Measurements from ENCODE around the gene MATK.

Gene MATK

GRCh38 chr19:3814648-3815047, 28.5 kb upstream of the MATK start:
- DNase-seq, result no peak

- DNase-seq, result no peak
Measured at GRCh38 chr19:3813473-3814392, 27.6 kb upstream of the MATK start.

GRCh38 chr19:3810708-3811355, 24.7 kb upstream of the MATK start:
- peak in 2 of 4 experiments; percentile 38 to 46 for DNase-seq

GRCh38 chr19:3809881-3810707, 23.9 kb upstream of the MATK start:
- peak in 1 of 4 experiments; percentile 20 for DNase-seq

- DNase-seq, result no peak
Measured at GRCh38 chr19:3808420-3809143, 22.4 kb upstream of the MATK start.

DNA sequence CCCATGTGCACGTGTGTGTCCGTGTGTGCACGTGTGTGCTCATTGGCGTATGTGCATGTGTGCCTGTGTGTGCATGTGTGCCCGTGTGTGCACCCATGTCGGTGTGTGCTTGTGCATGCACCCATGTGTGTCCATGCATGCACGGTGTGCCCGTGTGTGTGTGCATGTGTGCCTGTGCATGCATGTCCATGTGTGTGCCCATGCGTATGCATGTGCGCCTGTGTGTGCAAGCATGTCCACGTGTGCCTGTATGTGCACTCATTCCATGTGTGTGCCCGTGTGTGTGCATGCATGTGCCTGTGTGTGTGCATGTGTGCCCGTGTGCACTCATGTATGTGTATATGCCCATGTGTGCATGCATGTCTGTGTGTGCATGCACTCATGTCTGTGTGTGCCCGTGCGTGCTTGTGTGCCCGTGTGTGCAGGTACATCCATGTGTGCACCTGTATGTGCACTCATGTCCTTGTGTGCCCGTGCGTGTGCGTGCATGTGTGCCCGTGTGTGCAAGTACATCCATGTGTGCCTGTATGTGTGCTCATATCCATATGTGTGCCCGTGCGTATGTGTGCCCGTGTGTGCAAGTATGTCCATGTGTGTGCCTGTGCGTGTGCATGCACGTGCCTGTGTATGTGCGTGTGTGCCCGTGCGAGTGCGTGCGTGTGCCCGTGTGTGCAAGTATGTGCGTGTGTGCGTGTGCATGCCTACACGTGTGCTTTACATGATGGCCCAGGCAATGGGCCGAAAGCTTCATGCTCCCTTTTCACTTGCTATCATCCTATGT, 21.6 kb upstream of the MATK start:
- no peak for DNase-seq

- DNase-seq, result no peak
Measured at GRCh38 chr19:3807131-3807480, 20.9 kb upstream of the MATK start.

DNA sequence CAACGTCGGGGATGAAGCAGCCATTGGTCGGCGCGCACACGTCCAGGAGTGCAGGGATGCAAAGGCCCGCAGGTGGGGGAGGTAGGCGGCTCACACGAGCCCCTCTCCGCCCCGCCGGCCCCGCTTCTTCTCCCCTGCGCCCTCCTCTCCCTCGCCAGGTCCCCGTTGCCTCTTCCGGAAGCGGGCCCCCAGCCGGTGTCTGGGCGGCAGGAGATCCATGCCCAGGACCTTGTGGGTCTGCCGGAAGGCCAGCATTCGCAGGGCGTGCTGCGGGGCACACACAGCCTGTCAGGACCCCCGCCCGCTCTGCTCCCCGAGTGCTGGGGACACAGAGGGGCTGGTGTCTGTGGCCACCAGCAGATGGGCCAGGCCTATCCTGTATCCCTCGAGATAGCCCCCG, 19.7 kb upstream of the MATK start:
- no peak for DNase-seq

- DNase-seq, result no peak
Measured at GRCh38 chr19:3804429-3804828, 18.2 kb upstream of the MATK start.

GRCh38 chr19:3803986-3804385, 17.8 kb upstream of the MATK start:
- no peak for DNase-seq

DNA sequence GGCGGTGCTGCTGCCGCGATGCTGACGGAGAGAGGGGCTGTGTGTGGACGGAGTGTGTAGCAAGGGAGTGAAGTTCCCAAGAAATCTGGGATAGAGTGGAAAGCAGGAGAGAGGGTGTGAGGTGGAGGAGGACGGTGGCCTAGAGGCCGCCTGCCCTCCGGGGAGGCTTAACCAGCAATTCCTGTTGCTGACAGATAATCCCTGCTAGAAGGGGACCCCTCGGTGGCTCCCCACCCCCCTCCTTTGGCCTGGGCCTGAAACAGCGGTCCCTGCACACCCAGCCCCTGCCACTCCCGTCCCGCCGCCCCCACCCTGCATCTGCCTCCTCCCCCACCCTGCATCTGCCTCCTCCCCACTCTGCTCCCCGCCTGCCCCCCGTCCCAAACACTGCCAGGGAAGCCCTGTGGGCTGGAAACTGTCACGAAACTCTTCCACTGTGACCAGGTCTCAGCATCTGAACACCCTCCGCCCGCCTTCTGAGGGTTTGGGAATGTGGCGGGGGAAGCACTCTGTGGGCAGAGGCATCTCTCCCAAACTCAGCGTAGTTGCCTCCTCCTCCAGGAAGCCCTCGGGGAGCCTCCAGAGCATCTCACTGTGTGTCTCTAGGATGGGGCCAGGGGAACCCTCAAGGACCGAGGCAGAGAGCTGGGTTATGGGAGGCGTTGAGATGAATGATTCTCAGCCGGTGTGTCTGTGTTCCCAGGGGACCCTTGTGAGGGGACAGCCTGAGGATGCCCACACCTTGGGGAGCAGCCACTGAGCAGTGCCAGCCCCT, 17.1 kb upstream of the MATK start:
- no peak for DNase-seq

DNA sequence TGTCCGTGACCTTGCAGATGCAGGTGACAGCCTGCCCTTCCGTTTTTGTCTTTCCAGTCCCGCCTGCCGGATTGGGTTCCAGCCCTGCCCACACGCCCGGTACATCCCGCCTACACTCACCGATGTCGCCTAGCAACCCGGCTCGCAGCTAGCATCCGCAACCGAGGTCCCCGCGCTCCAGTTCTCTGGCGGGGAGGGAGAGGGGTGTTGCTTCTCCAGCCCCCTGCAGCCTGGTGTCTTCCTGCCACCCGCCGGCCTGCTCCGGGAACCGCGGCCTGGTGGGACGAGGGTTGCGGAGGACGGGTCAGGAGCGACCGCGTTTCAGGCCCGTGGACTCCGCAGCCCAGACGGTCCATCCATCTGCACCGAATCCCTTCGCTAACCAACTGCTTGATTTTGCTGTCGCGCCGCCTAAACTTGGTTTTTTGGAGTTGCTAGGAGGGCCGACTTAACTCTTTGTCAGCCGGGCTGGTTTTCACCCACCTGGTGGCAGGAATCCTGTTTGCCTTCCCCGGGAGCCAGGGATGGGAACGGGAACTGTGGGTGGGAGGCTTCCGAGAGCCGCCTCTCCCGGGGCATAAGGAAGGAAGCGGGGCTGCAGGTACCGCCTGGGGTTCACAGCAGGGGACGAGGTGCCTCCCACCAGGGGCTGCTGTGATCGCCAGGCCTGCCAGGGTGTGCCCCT, 15.4 kb upstream of the MATK start:
- peak in 2 of 4 experiments; percentile 31 to 39 for DNase-seq

- DNase-seq, result no peak
Measured at GRCh38 chr19:3800996-3801395, 14.8 kb upstream of the MATK start.

DNA sequence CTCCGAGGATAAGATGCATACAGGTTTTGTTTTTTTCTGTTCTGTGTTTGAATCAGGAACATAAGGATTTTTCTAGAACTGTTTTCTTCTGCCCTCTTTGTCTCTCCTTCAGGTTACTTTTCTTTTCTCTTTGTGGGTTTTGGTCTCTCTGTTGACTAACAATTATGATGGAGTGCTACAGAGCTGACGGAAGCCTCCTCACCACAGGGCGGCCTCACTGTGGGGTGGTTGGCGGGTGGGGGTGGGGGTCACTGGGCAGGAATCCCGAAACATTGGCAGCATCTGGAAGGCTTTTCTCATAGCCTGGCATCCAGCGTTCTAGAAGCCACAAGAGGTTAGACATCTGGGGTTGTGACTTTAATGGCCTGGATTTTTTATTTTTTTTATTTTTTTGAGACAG, 12.0 kb upstream of the MATK start:
- no peak for DNase-seq

DNA sequence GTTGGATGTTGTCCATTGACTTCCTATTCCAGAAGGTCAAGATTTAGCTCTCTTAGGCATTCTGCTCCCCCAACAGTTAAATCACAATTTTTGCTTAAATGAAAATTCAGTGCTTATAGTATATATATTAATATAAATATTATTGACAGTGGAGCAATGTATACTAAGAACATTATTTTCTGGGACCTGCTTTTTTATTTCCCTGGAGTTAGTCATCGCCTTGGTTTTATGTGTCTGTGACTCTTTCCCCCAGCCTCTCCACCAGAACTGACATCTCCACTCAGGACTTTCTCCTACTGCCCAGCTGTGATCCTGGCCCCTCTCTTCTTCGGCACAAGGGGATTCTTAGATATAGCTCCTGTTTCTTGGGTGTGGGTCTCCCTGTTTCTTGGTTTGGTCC, 10.2 kb upstream of the MATK start:
- DNase-seq, result no peak

GRCh38 chr19:3793799-3794198, 7.6 kb upstream of the MATK start:
- no peak for DNase-seq

DNA sequence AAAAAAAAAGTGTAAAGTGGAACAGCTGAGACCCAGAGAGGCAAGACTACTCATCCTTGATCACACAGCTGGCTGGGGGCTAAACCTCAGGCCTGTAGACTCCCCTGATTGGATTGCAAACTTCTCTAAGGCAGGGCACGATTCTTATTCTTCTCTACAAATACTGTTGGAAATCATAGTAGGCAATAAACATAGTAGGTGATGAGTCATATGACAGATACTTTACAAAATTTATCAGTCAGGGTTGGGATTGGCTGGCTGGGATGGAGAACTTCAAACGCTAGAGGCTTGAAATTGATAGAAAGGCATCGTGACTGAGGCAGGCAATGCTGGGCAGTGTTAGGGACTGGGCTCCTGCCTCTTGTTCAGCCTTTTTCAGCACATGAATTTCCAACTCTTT, 5.9 kb upstream of the MATK start:
- DNase-seq, result no peak

DNA sequence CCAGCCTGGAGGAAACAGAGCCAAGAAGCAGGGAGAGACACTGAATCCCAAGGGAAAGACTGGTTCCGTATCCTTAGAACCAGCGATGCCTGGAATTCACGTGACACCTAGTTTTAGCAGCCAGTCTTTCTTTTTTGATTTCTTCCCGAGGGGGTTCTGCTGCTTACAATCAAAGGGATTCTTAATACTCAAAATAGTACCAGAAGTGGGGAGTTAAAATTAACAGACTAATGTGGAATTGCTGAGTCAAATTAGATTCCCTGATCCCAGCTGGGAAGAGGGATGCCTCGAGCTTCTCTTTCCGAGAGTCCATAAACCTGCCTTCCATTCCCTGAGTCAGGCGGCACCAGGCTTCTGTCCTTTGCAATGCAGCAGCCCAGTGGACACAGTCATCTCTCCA, 4.8 kb upstream of the MATK start:
- DNase-seq, result no peak

- no peak for DNase-seq
Measured at GRCh38 chr19:3790209-3790734, 4.1 kb upstream of the MATK start.
